GM12872 (cell line): ENCODE results near the gene TMEM255B.

Experiments used
- TF ChIP-seq, protein P1 (sequence below): IDR thresholded peaks from 3 replicates; pipeline ENCODE4 v1.5.1; 2011; ENCODE audit warnings: low read depth, mild to moderate bottlenecking, low read length, moderate library complexity; ENCODE audit not compliant: insufficient read depth

Gene TMEM255B

DNA sequence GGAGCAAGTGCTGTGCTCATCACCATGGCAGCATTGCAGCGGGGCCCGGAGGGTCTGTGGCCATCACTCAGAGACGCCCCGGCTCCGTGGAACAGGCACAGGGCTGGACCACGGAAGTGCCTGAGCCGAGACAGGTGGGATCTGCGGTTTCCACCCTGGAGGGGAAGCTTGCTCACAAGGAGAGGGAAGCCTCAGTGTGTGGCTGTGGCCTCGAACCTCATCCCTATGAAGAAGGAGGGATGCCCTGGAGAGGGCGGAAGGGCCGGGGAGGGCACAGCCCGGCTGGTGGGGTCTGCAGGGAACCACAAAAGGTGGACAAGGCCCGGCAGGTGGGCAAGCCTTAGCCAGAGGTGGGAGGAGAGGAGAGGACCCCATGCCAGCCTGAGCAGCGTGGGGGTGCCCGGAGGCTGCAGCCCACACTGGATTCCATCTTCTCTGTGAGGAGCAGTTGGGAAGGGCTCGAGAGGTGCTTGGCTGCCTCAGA is 30.4 kb upstream of the TMEM255B start:
- TF ChIP-seq, protein P1, sequence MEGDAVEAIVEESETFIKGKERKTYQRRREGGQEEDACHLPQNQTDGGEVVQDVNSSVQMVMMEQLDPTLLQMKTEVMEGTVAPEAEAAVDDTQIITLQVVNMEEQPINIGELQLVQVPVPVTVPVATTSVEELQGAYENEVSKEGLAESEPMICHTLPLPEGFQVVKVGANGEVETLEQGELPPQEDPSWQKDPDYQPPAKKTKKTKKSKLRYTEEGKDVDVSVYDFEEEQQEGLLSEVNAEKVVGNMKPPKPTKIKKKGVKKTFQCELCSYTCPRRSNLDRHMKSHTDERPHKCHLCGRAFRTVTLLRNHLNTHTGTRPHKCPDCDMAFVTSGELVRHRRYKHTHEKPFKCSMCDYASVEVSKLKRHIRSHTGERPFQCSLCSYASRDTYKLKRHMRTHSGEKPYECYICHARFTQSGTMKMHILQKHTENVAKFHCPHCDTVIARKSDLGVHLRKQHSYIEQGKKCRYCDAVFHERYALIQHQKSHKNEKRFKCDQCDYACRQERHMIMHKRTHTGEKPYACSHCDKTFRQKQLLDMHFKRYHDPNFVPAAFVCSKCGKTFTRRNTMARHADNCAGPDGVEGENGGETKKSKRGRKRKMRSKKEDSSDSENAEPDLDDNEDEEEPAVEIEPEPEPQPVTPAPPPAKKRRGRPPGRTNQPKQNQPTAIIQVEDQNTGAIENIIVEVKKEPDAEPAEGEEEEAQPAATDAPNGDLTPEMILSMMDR: no peak

DNA sequence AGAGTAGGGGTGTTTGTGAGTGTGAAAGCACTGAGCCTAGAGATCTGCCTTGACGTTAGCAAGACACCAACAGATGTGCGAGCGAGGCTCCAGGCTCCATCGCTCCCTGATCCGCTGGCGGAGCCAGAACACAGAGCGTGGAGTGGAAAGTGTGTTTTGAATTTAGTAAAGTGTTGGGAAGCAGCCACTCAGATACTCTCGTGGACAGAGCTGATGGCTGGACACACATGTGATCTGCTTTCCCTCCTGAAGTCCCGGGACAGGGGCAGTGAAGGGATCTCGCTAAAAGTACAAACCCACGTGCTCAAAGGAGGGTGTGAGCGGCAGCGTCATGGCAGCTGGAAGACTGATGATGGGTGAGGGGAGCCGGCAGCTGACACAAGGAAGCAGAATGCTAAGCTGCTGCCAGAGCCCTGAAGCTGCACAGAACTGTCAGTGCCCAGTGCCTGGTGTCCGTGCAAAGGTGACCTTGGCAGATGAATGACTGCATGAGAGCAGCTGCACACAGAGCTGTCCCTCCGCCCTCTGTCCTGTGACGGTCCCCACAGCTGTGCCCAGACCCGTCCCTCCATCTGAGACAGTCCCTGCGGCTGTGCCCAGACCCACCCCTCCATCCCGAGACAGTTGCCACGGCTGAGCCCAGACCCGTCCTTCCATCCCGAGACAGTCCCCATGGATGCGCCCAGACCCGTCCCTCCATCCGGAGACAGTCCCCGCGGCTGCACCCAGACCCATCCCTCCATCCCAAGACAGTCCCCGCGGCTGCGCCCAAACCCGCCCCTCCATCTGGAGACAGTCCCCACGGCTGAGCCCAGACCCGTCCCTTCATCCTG is 29.6 kb upstream of the TMEM255B start:
- TF ChIP-seq, protein P1: no peak

- TF ChIP-seq, protein P1: no peak
Measured at GRCh38 chr13:113730258-113730691, 28.8 kb upstream of the TMEM255B start.

DNA sequence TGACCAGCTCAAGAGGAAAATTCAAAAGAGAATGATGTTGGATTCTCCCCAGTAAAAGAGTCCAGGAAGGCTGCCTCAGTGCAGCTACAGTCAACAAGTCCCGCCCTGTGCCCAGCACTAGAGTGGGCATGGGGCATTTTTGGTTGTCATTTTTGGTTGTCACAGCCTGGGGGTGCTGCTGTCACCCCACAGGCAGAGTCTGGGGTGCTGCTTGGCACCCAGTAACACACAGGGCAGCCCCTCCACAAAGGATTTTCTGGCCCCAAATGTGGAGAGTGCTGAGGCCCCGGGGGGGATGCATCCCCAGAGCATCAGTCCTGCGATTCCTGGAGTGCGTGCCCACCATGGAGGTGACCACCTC is 28.2 kb upstream of the TMEM255B start:
- TF ChIP-seq, protein P1: no peak

DNA sequence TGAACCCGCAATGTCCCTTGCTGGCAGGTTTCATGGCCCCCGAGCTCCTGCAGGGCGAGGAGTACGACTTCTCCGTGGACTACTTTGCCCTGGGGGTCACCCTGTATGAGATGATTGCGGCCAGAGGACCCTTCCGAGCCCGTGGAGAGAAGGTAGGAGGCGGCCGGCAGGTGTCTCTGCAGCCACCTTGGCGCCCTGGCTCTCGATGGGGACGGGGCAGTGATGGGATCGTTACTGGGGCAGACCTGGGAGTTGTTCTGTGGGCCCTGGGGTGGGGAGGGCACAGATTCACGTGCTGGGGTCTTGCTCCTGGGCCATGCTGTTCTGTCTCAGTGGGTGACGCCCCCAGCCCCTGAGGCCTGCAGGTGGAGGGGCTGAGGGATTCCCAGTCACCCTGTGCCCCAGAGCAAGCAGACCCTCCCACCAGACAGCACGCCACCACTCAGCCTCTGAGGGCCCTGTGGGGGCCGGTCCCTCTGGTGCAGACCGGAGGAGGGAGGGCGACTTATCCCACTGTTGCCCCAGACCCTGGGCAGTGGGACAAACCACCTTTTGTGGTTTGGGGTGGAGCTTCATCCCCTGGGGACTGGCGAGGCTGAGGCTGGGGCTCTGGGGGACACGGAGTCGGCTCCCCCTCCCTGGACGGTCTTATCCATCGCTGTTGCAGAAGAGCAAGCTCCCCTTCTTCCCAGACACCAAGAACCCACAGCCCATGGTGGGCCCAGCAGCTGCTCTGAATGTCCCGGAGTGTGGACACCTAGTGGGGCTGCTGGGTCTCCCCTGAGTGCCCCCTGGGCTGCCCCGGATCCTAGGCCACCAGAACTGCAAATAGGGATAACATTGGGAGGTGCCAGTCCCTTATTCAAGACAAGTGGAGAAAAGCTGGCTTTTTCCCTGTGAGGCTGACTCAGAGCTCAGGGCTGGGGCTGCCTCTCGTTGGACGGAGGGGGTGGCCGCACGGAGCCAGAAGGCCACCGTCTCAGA is 27.5 kb upstream of the TMEM255B start:
- TF ChIP-seq, protein P1: no peak

DNA sequence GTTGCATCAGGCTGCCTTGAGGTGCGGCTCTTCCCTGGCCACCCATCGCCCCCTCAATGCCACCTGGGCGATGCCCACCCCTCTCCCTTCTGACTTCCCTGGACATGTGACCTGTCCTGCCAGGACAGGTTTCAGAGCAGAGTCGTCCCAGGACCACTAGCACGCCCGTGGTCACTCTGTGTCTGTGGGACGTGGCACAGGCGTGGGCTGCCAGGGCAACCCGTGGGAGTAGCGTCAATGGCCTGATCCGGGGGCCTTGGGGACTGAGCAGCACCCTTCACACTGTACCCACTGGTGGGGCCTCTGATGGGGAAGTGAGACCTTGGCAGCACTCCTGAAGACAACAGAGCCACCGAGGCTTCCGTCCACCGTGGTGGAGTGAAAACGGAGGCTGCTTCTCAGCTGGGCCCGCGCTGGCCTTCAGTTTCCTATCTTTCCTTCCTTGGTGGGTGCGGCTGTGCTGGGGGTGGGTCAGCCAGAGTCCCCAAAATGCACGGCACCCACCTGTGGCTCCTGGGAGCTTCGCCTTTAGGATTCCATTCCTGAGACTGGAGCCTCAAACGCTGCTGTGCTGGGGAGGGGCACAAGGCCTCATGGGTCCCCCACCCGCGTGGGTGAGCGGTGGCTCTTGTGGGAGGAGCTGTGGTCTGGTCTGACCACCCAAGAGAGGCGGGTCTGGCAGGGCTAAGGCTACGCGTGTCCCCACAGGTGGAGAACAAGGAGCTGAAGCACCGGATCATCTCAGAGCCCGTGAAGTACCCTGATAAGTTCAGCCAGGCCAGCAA is 26.7 kb upstream of the TMEM255B start:
- TF ChIP-seq, protein P1: no peak
